Activated CD4-positive, alpha-beta memory T cell treated with anti-CD3 and anti-CD28 coated beads, Interleukin-2, amount 10 ng/mL, durations not matched to agents 7 days and 5 days (primary cell): Measurements from ENCODE around the gene SERPINI2. TPM values are rescaled to one million over a fixed set of nuclear protein-coding genes. Genes with fewer than 3 reads are reported as not detected.
"Not testable (repeated sequence)": the region's sequence is repeated elsewhere in the genome, so short reads cannot be mapped to it uniquely, and the experiment has no call there.

Source experiments
- CTCF ChIA-PET: fragments of 350-600 bp; sonication (Branson Sonifier 250); formaldehyde crosslinking; loops from one replicate; lab custom pipeline; 2021; ENCODE audit warnings: antibody characterized with exemption, inconsistent platforms; lab: Charles Lee
- POLR2A ChIA-PET: fragments of 350-600 bp; sonication (Branson Sonifier 250); formaldehyde crosslinking; loops from one replicate; lab custom pipeline; 2021; ENCODE audit warnings: antibody characterized with exemption; lab: Charles Lee
- DNase-seq: peaks from one replicate; pipeline ENCODE4 v3.0.0-alpha.2; 2020
- H3K27ac Mint-ChIP-seq: one replicate; pipeline ENCODE4 v1.8.0; 2021; ENCODE audit warnings: mild to moderate bottlenecking, mixed read lengths
- H3K27me3 Mint-ChIP-seq: one replicate; pipeline ENCODE4 v1.8.0; 2021; ENCODE audit warnings: mixed read lengths
- H3K36me3 Mint-ChIP-seq: one replicate; pipeline ENCODE4 v1.8.0; 2021; ENCODE audit warnings: low read depth, mixed read lengths
- H3K4me1 Mint-ChIP-seq: one replicate; pipeline ENCODE4 v1.8.0; 2021; ENCODE audit warnings: mixed read lengths
- H3K4me3 Mint-ChIP-seq: one replicate; pipeline ENCODE4 v1.8.0; 2021; ENCODE audit warnings: mild to moderate bottlenecking, mixed read lengths
- H3K9me3 Mint-ChIP-seq: one replicate; pipeline ENCODE4 v1.8.0; 2021; ENCODE audit warnings: mixed read lengths
- total RNA-seq, 2 experiments: library from RNA; stranded (reverse); gene quantifications; one replicate each; pipeline ENCODE4 v1.2.3, GENCODE V29; 2021

Gene SERPINI2
- total RNA-seq, 2 experiments from 2014 or later, result not detected

GRCh38 chr3:167426962-167427361 is 46.9 kb downstream of the SERPINI2 start:
- POLR2A ChIA-PET, H3K9me3 Mint-ChIP-seq, H3K27me3 Mint-ChIP-seq, H3K4me1 Mint-ChIP-seq, DNase-seq, CTCF ChIA-PET, H3K27ac Mint-ChIP-seq, H3K4me3 Mint-ChIP-seq, H3K36me3 Mint-ChIP-seq: not testable (repeated sequence)

- DNase-seq, H3K9me3 Mint-ChIP-seq: not testable (repeated sequence)
Measured at GRCh38 chr3:167422396-167422795, 51.4 kb downstream of the SERPINI2 start.

GRCh38 chr3:167409611-167410010 is 64.2 kb downstream of the SERPINI2 start:
- Mint-ChIP-seq H3K4me1 (no peaks in the 10 kb centered on the region), H3K36me3 (no peaks in the 10 kb centered on the region), H3K27ac (no peak overlapping the region), H3K9me3 (no peaks in the 10 kb centered on the region), H3K27me3 (no peaks in the 10 kb centered on the region), H3K4me3 (no peak overlapping the region)
- ChIA-PET CTCF (no interaction called here), POLR2A (no interaction called here)
- no peak for DNase-seq

More at GRCh38 chr3:167422396-167422795, 51.4 kb downstream of the SERPINI2 start:
- CTCF ChIA-PET, H3K27me3 Mint-ChIP-seq, H3K27ac Mint-ChIP-seq, H3K36me3 Mint-ChIP-seq, POLR2A ChIA-PET, H3K4me3 Mint-ChIP-seq, H3K4me1 Mint-ChIP-seq: not testable (repeated sequence)

- Mint-ChIP-seq H3K9me3 (no peaks in the 10 kb centered on the region), H3K36me3 (no peaks in the 10 kb centered on the region), H3K4me1 (no peaks in the 10 kb centered on the region), H3K4me3 (no peak overlapping the region), H3K27me3 (no peaks in the 10 kb centered on the region), H3K27ac (no peak overlapping the region)
- DNase-seq, result no peak
- ChIA-PET POLR2A (no interaction called here), CTCF (no interaction called here)
Measured at GRCh38 chr3:167406876-167407492, 66.9 kb downstream of the SERPINI2 start.

GRCh38 chr3:167397826-167398225 is 76.0 kb downstream of the SERPINI2 start:
- Mint-ChIP-seq H3K27me3 (no peaks in the 10 kb centered on the region), H3K36me3 (no peaks in the 10 kb centered on the region), H3K27ac (no peak overlapping the region), H3K4me1 (no peaks in the 10 kb centered on the region), H3K9me3 (no peaks in the 10 kb centered on the region), H3K4me3 (no peak overlapping the region)
- DNase-seq, result no peak
- ChIA-PET POLR2A (no interaction called here), CTCF (no interaction called here)

GRCh38 chr3:167396075-167396474 is 77.8 kb downstream of the SERPINI2 start:
- Mint-ChIP-seq H3K4me3 (no peak overlapping the region), H3K36me3 (no peaks in the 10 kb centered on the region), H3K27me3 (no peaks in the 10 kb centered on the region), H3K9me3 (no peaks in the 10 kb centered on the region), H3K27ac (no peak overlapping the region), H3K4me1 (no peaks in the 10 kb centered on the region)
- ChIA-PET CTCF (no interaction called here), POLR2A (no interaction called here)
- DNase-seq, result no peak

GRCh38 chr3:167394003-167394402 is 79.8 kb downstream of the SERPINI2 start:
- DNase-seq, result no peak
- no peaks in the 10 kb centered on the region for H3K36me3 Mint-ChIP-seq
- H3K9me3 Mint-ChIP-seq, result no peaks in the 10 kb centered on the region
- no peaks in the 10 kb centered on the region for H3K27me3 Mint-ChIP-seq
- H3K4me3 Mint-ChIP-seq, result no peak overlapping the region
- POLR2A ChIA-PET, result no interaction called here
- CTCF ChIA-PET, result no interaction called here
- H3K27ac Mint-ChIP-seq, result no peak overlapping the region
- H3K4me1 Mint-ChIP-seq, result no peaks in the 10 kb centered on the region

Other genes with a start within 250 kb of the SERPINI2 start
- gene ZBBX, start 93.7 kb downstream of the SERPINI2 start, total RNA-seq, result not detected
- gene WDR49, start 179.9 kb upstream of the SERPINI2 start, total RNA-seq, result not detected